Renal cortical epithelial cell (primary cell): Measurements from ENCODE around the gene PTPRM. TPM values are rescaled to one million over a fixed set of nuclear protein-coding genes. Genes with fewer than 3 reads are reported as not detected.

ENCODE experiments used
- DNase-seq: peaks from one replicate; pipeline ENCODE4 v3.0.0-alpha.2; 2011; ENCODE audit warnings: low read depth
- total RNA-seq: library from RNA; depleted of rRNA; stranded (reverse); fragments of >200 nt; gene quantifications from 2 replicates; pipeline ENCODE4 v1.2.3, GENCODE V29; 2014

Gene PTPRM
- 103 and 263 TPM in 2 replicates for total RNA-seq

- DNase-seq: no peak
Observed at GRCh38 chr18:7566567-7567473, at the start of gene PTPRM. PTPRM (plus strand) TSS chr18:7567316; CDS start chr18:7567819, 503 bp downstream.

- no peak for DNase-seq
Observed at GRCh38 chr18:7517852-7518251, 49.3 kb upstream of the PTPRM start.

GRCh38 chr18:7520200-7520785, 46.8 kb upstream of the PTPRM start:
- DNase-seq: peak; percentile 16

DNA sequence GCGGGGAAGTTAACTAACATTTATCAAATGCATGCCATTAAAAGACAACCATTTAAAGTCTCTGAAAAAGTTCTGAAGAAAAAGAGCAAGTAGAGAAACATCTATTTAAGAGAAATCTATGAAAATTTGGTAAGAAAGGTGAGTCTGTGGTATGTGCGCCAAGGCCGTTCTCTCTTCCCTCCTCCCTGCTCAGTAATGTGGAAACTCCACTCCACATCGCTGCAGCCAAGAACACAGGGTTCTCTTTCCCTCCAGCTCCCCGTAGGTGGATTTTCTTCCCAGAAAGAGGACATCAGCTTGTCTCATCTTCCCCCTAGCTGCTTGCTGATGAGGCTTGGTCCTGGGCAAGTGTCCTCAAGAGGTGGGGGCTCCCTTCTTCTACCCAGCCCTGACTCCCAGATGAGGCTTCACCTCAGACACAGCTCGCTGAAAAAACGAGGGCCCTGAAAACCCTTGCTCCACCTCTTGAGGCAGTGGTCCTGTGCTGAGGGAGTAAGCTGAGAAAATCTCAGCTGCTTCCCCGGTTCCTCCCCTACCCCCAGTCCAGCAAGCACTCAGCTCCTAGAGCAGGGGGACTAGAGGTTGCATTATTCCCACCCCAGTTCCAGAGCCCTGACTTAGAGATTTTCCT, 45.8 kb upstream of the PTPRM start:
- DNase-seq: no peak

DNA sequence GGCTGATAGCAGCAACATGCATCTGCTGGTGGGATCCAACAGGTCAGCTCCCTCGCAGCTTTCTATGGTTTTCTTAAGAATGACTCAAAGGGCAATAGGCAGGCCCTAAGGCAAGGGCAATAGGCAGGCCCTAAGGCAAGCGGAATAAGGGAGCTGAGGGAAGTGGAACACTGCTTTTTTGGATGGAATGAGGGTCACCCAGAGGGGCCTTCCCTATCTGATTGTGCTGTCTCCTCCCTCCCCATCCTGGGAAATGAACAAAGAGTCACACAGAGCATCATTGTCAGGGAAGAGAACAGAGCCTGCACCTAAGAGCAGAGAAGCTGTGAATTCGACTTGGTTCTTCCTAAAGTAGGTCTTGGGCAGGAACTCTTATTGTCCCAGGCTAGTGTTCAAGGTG, 43.3 kb upstream of the PTPRM start:
- no peak for DNase-seq

GRCh38 chr18:7524786-7525185, 42.3 kb upstream of the PTPRM start:
- no peak for DNase-seq

GRCh38 chr18:7532942-7533341, 34.2 kb upstream of the PTPRM start:
- DNase-seq: no peak

- DNase-seq: no peak
Observed at GRCh38 chr18:7535436-7536205, 31.5 kb upstream of the PTPRM start.

GRCh38 chr18:7537145-7537544, 30.0 kb upstream of the PTPRM start:
- DNase-seq: no peak

GRCh38 chr18:7541835-7542234, 25.3 kb upstream of the PTPRM start:
- no peak for DNase-seq

- DNase-seq: no peak
Observed at GRCh38 chr18:7544686-7545085, 22.4 kb upstream of the PTPRM start.

- no peak for DNase-seq
Observed at GRCh38 chr18:7545734-7546133, 21.4 kb upstream of the PTPRM start.

- no peak for DNase-seq
Observed at GRCh38 chr18:7548221-7548620, 18.9 kb upstream of the PTPRM start.

DNA sequence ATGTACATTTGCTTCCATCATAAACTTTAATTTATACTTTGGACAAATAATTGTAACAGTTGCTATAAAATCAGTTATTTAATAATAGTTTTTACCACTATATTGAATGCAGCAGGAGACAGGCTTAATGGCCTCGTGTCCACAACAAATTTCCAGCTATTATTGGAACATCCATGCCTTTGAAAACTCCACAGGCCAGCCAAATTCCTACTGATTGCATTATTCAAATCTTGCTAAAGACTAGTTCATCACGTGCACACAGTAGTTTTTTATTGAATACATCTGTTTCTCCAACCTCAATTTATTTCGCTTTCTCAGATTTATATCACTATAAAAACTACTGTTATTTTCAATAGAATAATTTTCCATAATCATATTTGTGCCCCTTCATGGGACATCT, 18.4 kb upstream of the PTPRM start:
- no peak for DNase-seq

DNA sequence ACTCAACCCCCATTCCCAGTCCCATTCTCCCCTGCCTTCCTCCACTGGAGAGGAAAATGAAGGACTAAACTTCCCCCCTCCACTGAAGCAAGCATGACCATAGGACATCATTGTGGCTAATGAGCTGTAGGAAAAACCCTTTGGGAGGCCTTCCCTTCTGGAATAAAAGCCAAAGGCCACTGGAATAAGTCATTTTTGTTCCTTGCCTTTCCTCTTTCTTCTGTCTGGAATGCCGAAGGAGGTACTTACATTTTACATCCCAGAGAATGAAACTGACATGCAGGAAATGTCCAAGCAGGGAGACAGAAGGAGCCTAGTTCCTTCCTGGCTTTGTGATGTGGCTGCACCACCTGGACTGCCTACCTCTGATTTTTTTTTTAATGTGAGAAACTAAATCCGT, 9.1 kb upstream of the PTPRM start:
- no peak for DNase-seq

DNA sequence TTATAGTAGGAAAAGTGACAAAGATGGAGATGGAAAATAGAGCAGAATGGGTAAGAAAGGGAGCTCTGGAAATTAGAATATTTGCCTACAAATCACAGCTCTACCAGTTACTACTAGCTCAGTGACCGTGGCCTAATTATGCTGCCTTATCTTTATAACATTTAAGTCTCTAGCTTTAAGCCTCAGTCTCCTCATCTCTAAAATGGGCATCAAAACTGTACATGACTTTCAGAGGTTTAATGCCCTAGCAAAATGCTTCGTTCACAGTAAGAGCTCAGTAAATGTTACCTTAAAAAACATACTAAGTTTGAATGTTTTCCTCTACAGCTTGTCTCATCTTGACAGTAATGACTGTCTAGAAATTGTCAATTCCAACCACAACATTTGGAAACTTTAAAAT, 8.3 kb upstream of the PTPRM start:
- no peak for DNase-seq

GRCh38 chr18:7559709-7560319, 7.3 kb upstream of the PTPRM start:
- no peak for DNase-seq

DNA sequence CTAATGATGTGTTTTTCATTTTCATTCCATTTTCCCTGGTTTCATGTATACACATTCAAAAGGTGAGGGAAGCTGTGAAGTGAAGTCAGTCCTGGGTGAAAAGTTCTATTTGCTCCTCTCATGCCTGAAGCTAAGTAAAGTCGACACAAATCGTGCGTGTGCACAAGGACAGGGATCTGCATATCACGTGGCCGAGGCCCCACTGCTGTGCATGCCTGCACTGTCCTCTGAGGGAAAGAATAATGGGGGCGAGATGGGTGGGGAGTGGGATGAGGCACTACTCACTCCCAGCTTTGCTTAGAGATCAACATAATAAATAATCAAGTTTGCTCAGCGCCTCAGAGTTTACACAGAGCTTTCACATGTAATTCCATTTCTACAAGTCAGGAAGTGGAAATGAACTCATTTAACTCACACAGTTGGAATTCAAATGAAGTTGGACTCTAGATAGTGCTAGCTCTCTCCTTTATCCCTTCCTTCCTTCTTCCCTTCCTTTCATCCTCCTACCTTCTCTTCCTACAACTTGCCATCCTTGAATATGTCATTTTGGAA, 5.1 kb upstream of the PTPRM start:
- no peak for DNase-seq

GRCh38 chr18:7562491-7562890, 4.6 kb upstream of the PTPRM start:
- no peak for DNase-seq

GRCh38 chr18:7565677-7566076, 1.4 kb upstream of the PTPRM start:
- no peak for DNase-seq

DNA sequence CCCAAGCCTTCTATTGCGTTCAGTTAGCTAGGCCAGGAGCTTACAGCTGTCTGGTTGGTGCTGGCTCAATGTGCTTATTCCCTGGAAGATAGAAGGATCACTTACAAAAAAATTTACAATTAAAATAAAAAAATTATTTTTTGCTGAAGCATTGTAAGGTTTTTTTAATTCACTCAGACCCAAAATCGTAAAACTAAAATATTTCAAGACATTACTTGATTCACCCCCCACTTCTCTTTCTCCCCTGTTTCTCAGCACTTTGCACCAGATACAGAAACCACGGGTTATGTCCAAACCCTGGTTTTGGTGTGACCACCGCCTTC, 911 bp upstream of the PTPRM start:
- no peak for DNase-seq
